ENCODE measurements around the gene MUC4.

The MUC4 gene

GRCh38 chr3:195845483-195845882 lies 33.8 kb upstream of the MUC4 start:
- no peak for TF ChIP-seq CTCF (IDR thresholded peaks at IDR 0.05; ENCODE audit: borderline replicate concordance, insufficient read depth, low read depth, low read length)
- no peak overlapping the region for H3K4me3 ChIP-seq (ENCODE audit: low read depth, low read length)

- no peak overlapping the region for H3K4me3 ChIP-seq (ENCODE audit: low read depth, low read length)
These were observed 33.0 kb upstream of the MUC4 start for GRCh38 chr3:195844671-195845218.

DNA sequence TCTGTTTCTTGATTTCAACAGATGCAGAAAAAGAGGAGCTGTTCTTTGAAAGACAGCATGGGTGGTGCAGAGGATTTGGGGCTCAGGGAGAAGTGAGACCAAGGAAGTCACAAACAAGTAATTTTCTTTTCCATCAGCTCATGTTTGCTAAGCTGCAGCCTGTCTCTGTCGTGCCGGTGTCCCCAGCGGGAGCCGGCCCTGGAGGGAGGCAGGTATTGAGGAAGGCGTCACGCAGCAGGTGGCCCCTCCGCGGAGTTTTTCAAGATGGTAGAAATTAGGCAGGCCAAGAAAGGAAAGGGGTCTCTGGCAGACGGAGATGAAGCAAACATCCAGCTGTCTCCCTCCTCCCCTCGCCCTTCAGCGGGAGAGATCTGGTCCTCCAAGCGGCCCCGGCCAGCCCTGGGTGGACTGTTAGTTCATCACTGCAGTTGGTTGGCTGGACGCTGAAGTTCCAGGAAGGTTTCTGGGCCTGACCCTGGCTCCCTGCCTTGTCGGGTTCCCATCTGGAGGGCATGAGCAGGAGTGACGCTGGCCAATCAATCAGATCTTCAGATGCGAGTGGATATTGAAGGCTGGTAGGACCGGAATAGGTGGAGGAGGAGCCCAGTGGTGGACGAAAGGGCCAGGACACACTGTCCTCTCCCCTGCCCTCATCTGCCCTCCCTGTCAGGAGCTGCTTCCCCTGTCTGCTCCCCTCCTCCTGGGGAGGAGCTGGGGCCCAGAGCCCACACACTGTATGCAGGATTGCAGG lies 27.7 kb upstream of the MUC4 start:
- no peak overlapping the region for H3K4me3 ChIP-seq (ENCODE audit: low read depth, low read length)

More at GRCh38 chr3:195844671-195845218, 33.0 kb upstream of the MUC4 start:
- no peak for TF ChIP-seq CTCF (IDR thresholded peaks at IDR 0.05; ENCODE audit: borderline replicate concordance, insufficient read depth, low read depth, low read length)

DNA sequence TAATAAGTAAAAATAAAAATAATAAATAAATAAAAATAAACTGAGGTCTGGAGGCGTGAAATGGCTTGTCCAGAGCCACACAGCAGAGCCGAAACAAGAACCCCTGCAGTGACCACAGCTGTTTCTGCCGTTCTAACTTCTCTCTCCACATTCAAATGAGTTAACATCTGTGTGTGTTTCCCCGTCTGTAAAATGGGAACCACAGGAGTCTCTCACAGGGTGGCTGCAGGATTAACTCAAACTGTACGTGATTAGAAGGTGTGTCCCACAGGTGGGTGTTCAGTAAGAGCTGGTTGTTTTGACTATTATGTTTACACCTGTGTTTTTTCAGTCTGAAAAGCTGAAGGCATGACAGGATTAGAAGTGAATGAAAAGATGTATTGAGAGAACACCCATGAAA lies 27.0 kb upstream of the MUC4 start:
- H3K4me3 ChIP-seq (ENCODE audit: low read depth, low read length): no peak overlapping the region
- TF ChIP-seq CTCF (IDR thresholded peaks at IDR 0.05; ENCODE audit: borderline replicate concordance, insufficient read depth, low read depth, low read length): no peak

More for the DNA sequence above, 27.7 kb upstream of the MUC4 start:
- TF ChIP-seq CTCF (IDR thresholded peaks at IDR 0.05; ENCODE audit: borderline replicate concordance, insufficient read depth, low read depth, low read length): no peak

- no peak for TF ChIP-seq CTCF (IDR thresholded peaks at IDR 0.05; ENCODE audit: borderline replicate concordance, insufficient read depth, low read depth, low read length)
- no peak overlapping the region for H3K4me3 ChIP-seq (ENCODE audit: low read depth, low read length)
These were observed 24.9 kb upstream of the MUC4 start for GRCh38 chr3:195836476-195837135.

DNA sequence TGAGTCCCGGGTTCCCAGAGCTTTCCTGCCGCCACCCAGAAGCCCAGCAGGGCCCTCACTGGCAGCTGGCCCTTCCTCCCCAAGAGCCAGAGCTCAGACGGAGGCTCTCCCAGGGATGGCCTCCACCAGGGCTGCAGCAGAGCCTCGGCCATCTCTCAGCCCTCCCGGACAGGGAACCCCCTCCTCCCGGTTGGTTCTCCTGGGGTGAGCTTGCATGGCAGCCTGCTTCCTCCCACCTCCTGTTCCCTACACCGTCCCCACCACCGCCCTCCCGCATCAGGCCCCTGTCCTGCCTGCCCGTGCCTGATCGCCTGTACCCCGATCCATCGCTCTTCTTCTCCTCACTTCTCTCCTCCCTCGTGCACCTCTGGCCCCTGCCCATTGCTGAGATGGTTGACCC lies 24.1 kb upstream of the MUC4 start:
- no peak overlapping the region for H3K4me3 ChIP-seq (ENCODE audit: low read depth, low read length)
- TF ChIP-seq CTCF (IDR thresholded peaks at IDR 0.05; ENCODE audit: borderline replicate concordance, insufficient read depth, low read depth, low read length): no peak

All from GM12875 (cell line).